H1 (cell line): ENCODE data around the gene CXCR4. TPM values are rescaled to one million over a fixed set of nuclear protein-coding genes. Genes with fewer than 3 reads are reported as not detected.

ENCODE experiments used
- CTCF ChIA-PET: fragments of 300-600 bp; sonication (Branson Sonifier 250); formaldehyde crosslinking; loops from one replicate; lab custom pipeline; 2021; ENCODE audit not compliant: partially characterized antibody; lab: Charles Lee
- POLR2A ChIA-PET: fragments of 300-600 bp; sonication (Branson Sonifier 250); formaldehyde crosslinking; loops from one replicate; lab custom pipeline; 2021; ENCODE audit warnings: inconsistent platforms; ENCODE audit not compliant: partially characterized antibody; lab: Charles Lee
- DNase-seq, 2 experiments: peaks; one replicate each; pipeline versions ENCODE4 v3.0.0 to v3.0.0-alpha.2; 2010 to 2022; ENCODE audit warnings: low spot score in 2 of 2, low read depth in 1 of 2, mixed read lengths in 1 of 2
- FAIRE-seq: peaks from 2 replicates; lab custom pipeline; 2011; peaks lifted over from hg19 to GRCh38; lab: Jason Lieb, UNC
- H2AFZ ChIP-seq: 2 replicates; pipeline ENCODE4 v1.8.1; 2012; ENCODE audit warnings: low read length, inconsistent platforms
- H2AK5ac ChIP-seq: 2 replicates; pipeline ENCODE4 v1.6.1; 2013; ENCODE audit warnings: low read depth, low read length
- H2BK120ac ChIP-seq: replicated peaks from 2 replicates; pipeline ENCODE3; 2013; ENCODE audit warnings: low read depth, low read length, inconsistent platforms
- H2BK12ac ChIP-seq: 2 replicates; pipeline ENCODE4 v1.6.1; 2013; ENCODE audit warnings: low read depth, low read length
- H2BK15ac ChIP-seq: 2 replicates; pipeline ENCODE4 v1.6.1; 2013; ENCODE audit warnings: low read length
- H2BK20ac ChIP-seq: 2 replicates; pipeline ENCODE4 v1.6.1; 2013; ENCODE audit warnings: low read length
- H2BK5ac ChIP-seq: 2 replicates; pipeline ENCODE4 v1.6.1; 2013; ENCODE audit warnings: low read depth, low read length
- H3K14ac ChIP-seq: 2 replicates; pipeline ENCODE4 v1.6.1; 2013; ENCODE audit warnings: inconsistent platforms; ENCODE audit not compliant: insufficient read length
- H3K18ac ChIP-seq: 2 replicates; pipeline ENCODE4 v1.6.1; 2013; ENCODE audit warnings: low read length; ENCODE audit errors: extremely low read depth
- H3K23ac ChIP-seq: 2 replicates; pipeline ENCODE4 v1.6.1; 2013; ENCODE audit warnings: inconsistent platforms; ENCODE audit not compliant: insufficient read length
- H3K23me2 ChIP-seq: 2 replicates; pipeline ENCODE4 v1.6.1; 2013; ENCODE audit warnings: low read depth, low read length
- H3K27ac ChIP-seq: 2 replicates; pipeline ENCODE4 v1.6.1; 2011; ENCODE audit warnings: low read depth, low read length, inconsistent platforms
- H3K27me3 ChIP-seq, 4 experiments: replicated peaks in 1 of 4; 1 replicate in 1 of 4; 2 replicates in 3 of 4; pipeline versions ENCODE4 v1.6.1 to v1.8.1; 2011 to 2013; ENCODE audit warnings: low read length in 3 of 4, mild to moderate bottlenecking in 3 of 4, inconsistent platforms in 2 of 4, mixed read lengths in 2 of 4, moderate library complexity in 1 of 4; ENCODE audit not compliant: control insufficient read depth in 3 of 4, insufficient read depth in 3 of 4; ENCODE audit errors: extremely low read depth in 1 of 4
- H3K36me3 ChIP-seq, 4 experiments: 2 replicates each; pipeline versions ENCODE4 v1.6.1 to v1.8.1; 2011 to 2013; ENCODE audit warnings: mild to moderate bottlenecking in 4 of 4, low read length in 3 of 4, moderate library complexity in 2 of 4, control low read depth in 1 of 4, inconsistent platforms in 1 of 4; ENCODE audit not compliant: insufficient read depth in 4 of 4, control insufficient read depth in 2 of 4
- H3K4ac ChIP-seq: replicated peaks from 2 replicates; pipeline ENCODE3; 2013; ENCODE audit warnings: low read length, low read depth, mixed read lengths, inconsistent platforms; ENCODE audit not compliant: insufficient read length
- H3K4me1 ChIP-seq, 4 experiments: replicated peaks in 1 of 4; 1 replicate in 1 of 4; 2 replicates in 3 of 4; pipeline versions ENCODE4 v1.6.1 to v1.8.1; 2011 to 2013; ENCODE audit warnings: low read length in 3 of 4, inconsistent platforms in 2 of 4, mixed read lengths in 1 of 4; ENCODE audit not compliant: insufficient read depth in 4 of 4, control insufficient read depth in 3 of 4
- H3K4me2 ChIP-seq, 2 experiments: 2 replicates each; pipeline versions ENCODE4 v1.6.1 to v1.8.1; 2011 to 2013; ENCODE audit warnings: low read depth in 2 of 2, low read length in 2 of 2, control low read depth in 1 of 2, inconsistent platforms in 1 of 2, mild to moderate bottlenecking in 1 of 2; ENCODE audit not compliant: insufficient read depth in 1 of 2
- H3K4me3 ChIP-seq, 4 experiments: fragments of 200-600, 300-600 bp in 1 of 4; sonication (generic), shearing (Covaris generic), sonication (Bioruptor Twin) in 1 of 4; 2 replicates each; pipeline versions ENCODE4 v1.5.1 to v1.8.1; 2011 to 2016; ENCODE audit warnings: low read length in 4 of 4, low read depth in 3 of 4, control low read depth in 2 of 4, inconsistent platforms in 2 of 4, mild to moderate bottlenecking in 2 of 4, mixed read lengths in 1 of 4, moderate library complexity in 1 of 4; ENCODE audit not compliant: insufficient read depth in 2 of 4; ENCODE audit errors: extremely low read depth in 1 of 4
- H3K56ac ChIP-seq: replicated peaks from 2 replicates; pipeline ENCODE3; 2013; ENCODE audit warnings: low read depth, mild to moderate bottlenecking, mixed read lengths, low read length, inconsistent platforms; ENCODE audit not compliant: insufficient read length
- H3K79me1 ChIP-seq: 2 replicates; pipeline ENCODE4 v1.6.1; 2013; ENCODE audit warnings: low read depth, low read length, control low read depth
- H3K79me2 ChIP-seq, 2 experiments: 2 replicates each; pipeline versions ENCODE4 v1.6.1 to v1.8.1; 2012 to 2013; ENCODE audit warnings: low read length in 2 of 2, mild to moderate bottlenecking in 2 of 2, inconsistent platforms in 1 of 2; ENCODE audit not compliant: insufficient read depth in 2 of 2, control insufficient read depth in 1 of 2
- H3K9ac ChIP-seq, 4 experiments: replicated peaks in 1 of 4; 1 replicate in 1 of 4; 2 replicates in 3 of 4; pipeline versions ENCODE4 v1.6.1 to v1.8.1; 2011 to 2013; ENCODE audit warnings: low read depth in 3 of 4, low read length in 3 of 4, control low read depth in 2 of 4, mild to moderate bottlenecking in 2 of 4, moderate library complexity in 2 of 4, inconsistent platforms in 1 of 4; ENCODE audit errors: extremely low read depth in 1 of 4
- H3K9me3 ChIP-seq, 2 experiments: 2 replicates each; pipeline versions ENCODE4 v1.6.1 to v1.8.1; 2012 to 2013; ENCODE audit warnings: mild to moderate bottlenecking in 2 of 2, moderate library complexity in 2 of 2, control low read depth in 1 of 2, inconsistent platforms in 1 of 2, low read depth in 1 of 2, low read length in 1 of 2, mixed read lengths in 1 of 2; ENCODE audit not compliant: insufficient read depth in 2 of 2
- H4K20me1 ChIP-seq, 2 experiments: replicated peaks in 1 of 2; 2 replicates each; pipeline versions ENCODE3 to v1.8.1; 2011 to 2013; ENCODE audit warnings: inconsistent platforms in 2 of 2, low read length in 2 of 2, mild to moderate bottlenecking in 1 of 2; ENCODE audit not compliant: insufficient read depth in 2 of 2, control insufficient read depth in 1 of 2
- H4K5ac ChIP-seq: 2 replicates; pipeline ENCODE4 v1.6.1; 2013; ENCODE audit warnings: low read length, low read depth, mixed read lengths, inconsistent platforms; ENCODE audit not compliant: insufficient read length
- H4K8ac ChIP-seq: 2 replicates; pipeline ENCODE4 v1.8.0; 2013; ENCODE audit warnings: mild to moderate bottlenecking, moderate library complexity, low read length, inconsistent platforms; ENCODE audit not compliant: insufficient read depth; ENCODE audit errors: extremely low read depth
- H4K91ac ChIP-seq: replicated peaks from 2 replicates; pipeline ENCODE3; 2013; ENCODE audit warnings: low read length, mixed read lengths, inconsistent platforms; ENCODE audit not compliant: insufficient read length
- EGR1 ChIP-seq: IDR thresholded peaks from 2 replicates; pipeline ENCODE4 v1.6.1; 2011; ENCODE audit warnings: low read depth, low read length, borderline replicate concordance
- GABPA ChIP-seq: IDR thresholded peaks from 2 replicates; pipeline ENCODE4 v1.6.1; 2011; ENCODE audit warnings: mild to moderate bottlenecking, low read length, moderate library complexity, borderline replicate concordance; ENCODE audit not compliant: insufficient read depth
- NRF1 ChIP-seq: IDR thresholded peaks from 2 replicates; pipeline ENCODE4 v1.6.1; 2011; ENCODE audit warnings: mild to moderate bottlenecking, low read depth, low read length, improper control_type of control experiment
- PHF8 ChIP-seq: fragments of 200-600 bp; sonication (generic); conservative IDR thresholded peaks from 2 replicates; pipeline ENCODE4 v1.7.1; 2012; ENCODE audit warnings: low read depth, mild to moderate bottlenecking, inconsistent platforms, low read length, moderate library complexity
- POLR2AphosphoS5 ChIP-seq: IDR thresholded peaks from 2 replicates; pipeline ENCODE4 v1.6.1; 2011; ENCODE audit warnings: low read depth, low read length
- RXRA ChIP-seq: IDR thresholded peaks from 2 replicates; pipeline ENCODE4 v1.6.1; 2011; ENCODE audit warnings: low read depth, mild to moderate bottlenecking, low read length, moderate library complexity; ENCODE audit not compliant: insufficient read depth
- TEAD4 ChIP-seq: IDR thresholded peaks from 2 replicates; pipeline ENCODE4 v1.6.1; 2012; ENCODE audit warnings: low read depth, low read length, inconsistent platforms, mixed read lengths
- YY1 ChIP-seq: IDR thresholded peaks from 2 replicates; pipeline ENCODE4 v1.6.1; 2011; ENCODE audit warnings: low read depth, mild to moderate bottlenecking, low read length
- WGBS, 2 experiments: shearing (Covaris generic) in 1 of 2; methylation state at CpG; one replicate each; pipeline versions ENCODE4 v1.1.6 to v1.1.7; 2013 to 2015; ENCODE audit warnings: low lambda C conversion rate in 2 of 2, mixed read lengths in 2 of 2, inconsistent platforms in 1 of 2, low coverage in 1 of 2, missing lambda C conversion rate in 1 of 2; ENCODE audit not compliant: insufficient replicate concordance in 2 of 2, insufficient coverage in 1 of 2, insufficient read length in 1 of 2; ENCODE audit errors: extremely low coverage in 1 of 2, missing lambda C conversion rate in 1 of 2; 5-methylcytosine and 5-hydroxymethylcytosine counted together
- long read RNA-seq, 2 experiments: library from RNA in 1 of 2; library from capped mRNA in 1 of 2; stranded (forward); transcript quantifications; one replicate each; pipeline ENCODE4 v2.0.0, GENCODE V29; 2021; ENCODE audit warnings: inconsistent platforms in 1 of 2
- polyA minus RNA-seq, 3 experiments: library from RNA; depleted of rRNA, polyadenylated mRNA; stranded (reverse); fragments of >200 nt; gene quantifications; 1 replicate in 2 of 3; 2 replicates in 1 of 3; pipeline ENCODE4 v1.2.3, GENCODE V29; 2011
- polyA plus RNA-seq, 7 experiments: library from polyadenylated mRNA; depleted of rRNA in 3 of 7; stranded (reverse) in 5 of 7; unstranded in 2 of 7; fragments of >200 nt in 5 of 7; fragments of 200-250 nt in 2 of 7; gene quantifications; 1 replicate in 5 of 7; 2 replicates in 1 of 7; 4 replicates in 1 of 7; pipeline versions ENCODE4 v1.2.1 to v1.2.3, GENCODE V29; 2011 to 2013; ENCODE audit warnings: missing spikeins in 2 of 7, mixed read lengths in 2 of 7
- total RNA-seq: library from RNA; stranded (reverse); fragmentation: NEBNext Ultra II Directional; extraction: Animal tissue kit (Norgen Biotek cat#: 25700); gene quantifications from 2 replicates; pipeline ENCODE4 v1.2.1, GENCODE V29; 2021

The CXCR4 gene
- total RNA-seq, result 1.3 and 1.8 TPM in 2 replicates
- polyA plus RNA-seq (2011; rRNA removed), result 1.9 and 2.8 TPM in 2 replicates
- polyA plus RNA-seq (2011; cell fraction: cytosol; rRNA removed), result 1.6 TPM
- 1.9 TPM for polyA plus RNA-seq (2011; cell fraction: nucleus; rRNA removed)
- polyA plus RNA-seq (2012, experiment 1 of 2), result 1.3 to 1.4 TPM (median 1.4 TPM) in 4 replicates
- 0.60 TPM for polyA plus RNA-seq (2012, experiment 2 of 2)
- polyA plus RNA-seq (2013, experiment 1 of 2), result 1.9 TPM
- 2.6 TPM for polyA plus RNA-seq (2013, experiment 2 of 2)
- 5.3 and 6.9 TPM in 2 replicates for polyA minus RNA-seq (2011; rRNA and poly(A)+ RNA removed)
- 2.2 TPM for polyA minus RNA-seq (2011; cell fraction: cytosol; rRNA and poly(A)+ RNA removed)
- 5.8 TPM for polyA minus RNA-seq (2011; cell fraction: nucleus; rRNA and poly(A)+ RNA removed)
- long read RNA-seq, experiment 1, partial matches to known transcripts, result 0 of 2 reads
- long read RNA-seq, experiment 1, other reads (novel, unspliced or antisense), result 0 of 2 reads
- long read RNA-seq, experiment 2, partial matches to known transcripts, result 0 of 3 reads
- long read RNA-seq, experiment 2, other reads (novel, unspliced or antisense), result 0 of 3 reads

DNA sequence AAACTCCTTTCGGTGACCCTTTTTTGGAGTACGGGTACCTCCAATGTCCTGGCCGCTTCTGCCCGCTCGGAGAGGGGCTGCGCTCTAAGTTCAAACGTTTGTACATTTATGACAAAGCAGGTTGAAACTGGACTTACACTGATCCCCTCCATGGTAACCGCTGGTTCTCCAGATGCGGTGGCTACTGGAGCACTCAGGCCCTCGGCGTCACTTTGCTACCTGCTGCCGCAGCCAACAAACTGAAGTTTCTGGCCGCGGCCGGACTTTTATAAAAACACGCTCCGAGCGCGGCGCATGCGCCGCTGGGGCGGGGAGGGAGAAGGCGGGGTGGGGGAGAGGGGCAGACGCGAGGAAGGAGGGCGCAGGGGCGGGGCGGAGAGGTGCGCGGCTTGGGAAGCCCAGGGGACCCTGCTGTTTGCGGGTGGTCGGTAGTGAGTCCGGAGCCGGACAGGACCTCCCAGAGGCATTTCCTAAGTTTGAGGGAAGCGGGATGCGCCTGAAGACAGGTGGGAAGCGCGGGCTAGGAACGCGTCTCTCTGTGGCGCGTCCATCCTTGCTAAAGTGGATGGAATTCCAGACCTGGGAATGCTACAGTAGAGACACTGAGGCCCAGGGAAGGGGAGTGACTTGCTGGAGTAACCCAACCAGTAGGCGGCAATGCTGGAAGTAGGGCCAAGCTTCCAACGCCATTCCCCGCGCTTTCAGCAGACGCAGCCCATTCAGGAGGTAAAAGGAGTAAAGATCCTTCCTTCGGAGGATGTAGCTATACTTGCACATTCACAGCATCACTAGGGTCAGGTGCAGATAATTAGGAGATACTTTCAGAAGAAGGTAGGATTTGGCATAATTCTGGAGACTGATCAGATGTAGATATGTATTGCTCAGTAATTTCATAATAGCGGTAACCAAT is at the start of gene CXCR4:
Gene CXCR4, minus strand, starts transcription at position 241 of the 910 bp plus-strand sequence. Its CDS starts 89 bp downstream, at position 152.
- H4K5ac ChIP-seq, result peak within 1 kb of the TSS; percentile 1
- H3K9ac ChIP-seq, result peak within 1 kb of the TSS in 2 of 4 experiments; percentile 13 to 59; a peak in 3 of 7 replicates
- H2BK15ac ChIP-seq, result no peak within 1 kb of the TSS
- H3K56ac ChIP-seq, result no peak within 1 kb of the TSS
- peak within 1 kb of the TSS; percentile 98 for H2AFZ ChIP-seq
- POLR2A ChIA-PET, result interaction anchor here (1.6 kb wide), 1 partner anchor 107 kb away, joined by 3 read pairs; no protein-coding TSS in a partner anchor
- no peak within 1 kb of the TSS for H3K4ac ChIP-seq
- peaks cover 10 to 51% (median 43%) of the 10 kb centered on the region in 4 experiments for H3K27me3 ChIP-seq
- no peak within 1 kb of the TSS; the same call in 1 of the 2 replicates for H4K8ac ChIP-seq
- H3K36me3 ChIP-seq, result 0 out of 8 replicates have a peak, but pooled peaks cover 0 to 2% (median 0%) of the 10 kb centered on the region in 4 experiments
- CTCF ChIA-PET, result interaction anchor here (0.6 to 1.4 kb wide), 5 partner anchors 11 to 223 kb away, joined by 3 to 6 read pairs (median 3); no protein-coding TSS in a partner anchor
- H2BK5ac ChIP-seq, result no peak within 1 kb of the TSS
- H4K20me1 ChIP-seq, result peaks cover 0 to 5% of the 10 kb centered on the region in 2 experiments
- peak; percentile 49 to 93 for DNase-seq
- no peak within 1 kb of the TSS for H3K23ac ChIP-seq
- WGBS, 2 experiments, result 3% methylated on average over 25 of the region's 50 CpGs; no CpG with 5 or more reads in 1 of the 2 experiments
- H3K27ac ChIP-seq, result no peak within 1 kb of the TSS
- peak within 1 kb of the TSS; percentile 52; the same call in 1 of the 2 replicates for H3K18ac ChIP-seq
- no peaks in the 10 kb centered on the region for H3K79me1 ChIP-seq
- no peaks in the 10 kb centered on the region for H3K9me3 ChIP-seq
- peak within 1 kb of the TSS; percentile 57 to 78 (median 68) for H3K4me3 ChIP-seq
- peaks cover 0 to 5% (median under 1%) of the 10 kb centered on the region in 4 experiments; a peak in 4 of 7 replicates for H3K4me1 ChIP-seq
- no peak within 1 kb of the TSS for H2BK12ac ChIP-seq
- H4K91ac ChIP-seq, result no peak within 1 kb of the TSS
- H3K14ac ChIP-seq, result no peak within 1 kb of the TSS
- H3K23me2 ChIP-seq, result peaks cover 23% of the 10 kb centered on the region
- no peak within 1 kb of the TSS for H2BK120ac ChIP-seq
- no peak within 1 kb of the TSS for H2AK5ac ChIP-seq
- no peak within 1 kb of the TSS for H2BK20ac ChIP-seq
- peak; percentile 94 for FAIRE-seq
- no peaks in the 10 kb centered on the region for H3K79me2 ChIP-seq
- peak within 1 kb of the TSS; percentile 94 to 97 for H3K4me2 ChIP-seq
- TF ChIP-seq EGR1, result no peak
- TF ChIP-seq PHF8, result peak; percentile 42; the same call in 1 of the 2 replicates
- peak; percentile 26; the same call in 1 of the 2 replicates for TF ChIP-seq YY1
- TF ChIP-seq RXRA, result no peak
- peak; percentile 75 for TF ChIP-seq TEAD4
- TF ChIP-seq NRF1, result peak; percentile 72
- no peak for TF ChIP-seq GABPA
- peak; percentile 33; the same call in 1 of the 2 replicates for TF ChIP-seq POLR2AphosphoS5
